GM21723 (cell line): ENCODE data around the gene ADK.

Experiments
- ATAC-seq: cut with Tn5 transposase; IDR thresholded peaks from one replicate; pipeline ENCODE4 v1.9.1; 2021; ENCODE audit warnings: mild to moderate bottlenecking, moderate library complexity; ENCODE audit not compliant: unreplicated experiment

Gene ADK

GRCh38 chr10:74691164-74691563 lies 540.1 kb downstream of the ADK start:
- no peak for ATAC-seq

- no peak for ATAC-seq
Observed at GRCh38 chr10:74704629-74705357, 553.8 kb downstream of the ADK start.

- no peak for ATAC-seq
Observed at GRCh38 chr10:74705358-74705980, 554.4 kb downstream of the ADK start.

- ATAC-seq, result no peak
Observed at GRCh38 chr10:74706966-74707365, 555.9 kb downstream of the ADK start.

GRCh38 chr10:74708246-74708645 lies 557.2 kb downstream of the ADK start:
- ATAC-seq, result no peak

DNA sequence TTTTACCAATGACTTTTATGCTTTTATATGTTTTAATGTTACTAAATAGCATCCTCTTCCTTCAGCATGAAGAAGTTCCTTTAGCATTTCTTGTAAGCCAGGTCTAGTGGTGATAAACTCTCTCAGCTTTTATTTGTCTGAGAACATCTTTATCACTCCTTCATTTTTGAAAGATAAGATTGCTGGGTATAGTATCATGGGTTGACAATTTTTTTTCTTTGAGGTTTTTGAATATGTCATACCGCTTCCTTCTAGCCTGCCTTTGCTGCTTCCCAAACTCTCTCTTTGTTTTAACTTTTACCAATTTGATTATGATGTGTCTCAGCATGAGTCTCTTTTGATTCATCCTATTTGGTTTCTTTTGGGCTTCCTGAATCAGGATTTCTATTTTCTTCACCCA lies 567.2 kb downstream of the ADK start:
- ATAC-seq, result no peak

GRCh38 chr10:74728225-74728624 lies 577.2 kb downstream of the ADK start:
- ATAC-seq, result no peak

GRCh38 chr10:74730246-74730645 lies 579.2 kb downstream of the ADK start:
- no peak for ATAC-seq

DNA sequence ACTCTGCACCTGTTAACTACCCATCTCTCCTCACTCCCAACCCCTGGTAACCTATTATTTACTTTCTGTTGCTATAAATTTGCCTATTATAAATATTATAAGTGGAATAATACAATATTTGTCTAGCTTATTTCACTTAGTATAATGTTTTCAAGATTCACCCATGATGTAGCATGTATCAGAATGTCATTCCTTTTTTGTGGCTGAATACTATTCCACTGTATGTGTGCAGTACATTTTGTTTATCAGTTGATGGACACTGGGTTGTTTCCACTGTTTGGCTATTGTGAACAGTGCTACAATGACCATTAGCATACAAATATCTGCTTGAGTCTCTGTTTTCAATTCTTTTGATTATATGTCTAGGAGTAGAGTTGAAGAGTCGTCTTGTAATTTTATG lies 582.6 kb downstream of the ADK start:
- ATAC-seq, result no peak

- ATAC-seq, result no peak
Observed at GRCh38 chr10:74736029-74736428, 585.0 kb downstream of the ADK start.

DNA sequence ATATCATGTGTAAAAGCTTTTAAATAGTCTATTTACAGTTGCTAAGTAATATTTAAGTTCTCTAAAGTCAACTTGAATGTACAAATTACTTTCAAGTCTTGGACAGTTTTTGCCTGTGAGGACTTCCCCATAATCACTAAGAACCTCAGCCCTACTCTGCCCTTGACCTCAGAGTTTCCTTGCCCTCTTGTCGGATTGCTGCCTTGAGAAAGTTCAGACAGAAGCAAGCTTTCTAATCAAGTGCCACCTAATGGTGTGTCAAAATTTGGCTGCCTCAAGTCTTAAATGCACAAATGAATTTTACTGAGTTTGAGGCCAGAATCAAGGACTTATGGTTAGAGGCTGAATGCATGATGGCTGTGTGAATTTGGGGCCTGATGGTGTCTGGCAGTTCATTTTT lies 587.0 kb downstream of the ADK start:
- no peak for ATAC-seq

DNA sequence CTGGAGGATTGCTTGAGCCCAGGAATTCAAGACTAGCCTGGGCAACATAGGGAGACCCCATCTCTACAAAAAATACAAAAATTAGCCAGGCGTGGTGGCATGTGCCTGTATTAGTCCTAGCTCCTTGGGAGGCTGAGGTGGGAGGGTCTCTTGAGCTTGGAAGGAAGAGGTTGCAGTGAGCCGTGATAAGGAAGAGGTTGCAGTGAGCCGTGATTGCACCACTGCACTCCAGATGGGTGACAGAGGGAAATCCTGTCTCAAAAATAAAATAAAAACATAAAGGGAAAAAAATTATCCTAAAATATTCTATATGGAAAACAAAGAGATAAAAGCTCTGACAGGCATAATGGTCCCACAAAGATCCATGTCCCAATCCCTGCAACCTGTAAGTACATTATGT lies 587.5 kb downstream of the ADK start:
- no peak for ATAC-seq

DNA sequence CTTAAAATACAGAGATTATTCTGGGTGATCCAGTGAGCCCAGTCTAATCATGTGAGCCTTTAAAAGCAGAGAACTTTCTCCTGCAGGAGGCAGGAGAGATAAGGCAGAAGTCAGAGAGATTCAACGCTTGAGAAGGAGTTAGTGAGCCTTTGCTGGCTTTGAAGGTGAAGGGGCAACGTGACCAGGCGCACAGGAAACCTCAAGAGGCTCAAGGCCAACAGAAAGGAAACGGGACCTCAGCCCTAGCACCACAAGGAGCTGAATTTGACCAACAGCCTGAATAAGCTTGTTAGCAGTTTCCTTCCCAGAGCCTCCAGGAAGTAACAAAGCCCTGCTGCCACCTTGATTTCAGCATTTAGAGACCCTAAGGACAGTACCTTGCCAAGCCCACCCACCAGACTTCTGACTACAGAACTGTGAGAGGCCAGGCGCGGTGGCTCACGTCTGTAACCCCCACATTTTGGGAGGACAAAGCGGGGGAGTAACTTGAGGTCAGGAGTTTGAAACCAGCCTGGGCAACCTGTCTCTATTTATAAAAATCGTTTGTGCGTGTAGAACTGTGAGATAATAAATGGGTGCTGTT lies 588.1 kb downstream of the ADK start:
- ATAC-seq, result peak; percentile 82

DNA sequence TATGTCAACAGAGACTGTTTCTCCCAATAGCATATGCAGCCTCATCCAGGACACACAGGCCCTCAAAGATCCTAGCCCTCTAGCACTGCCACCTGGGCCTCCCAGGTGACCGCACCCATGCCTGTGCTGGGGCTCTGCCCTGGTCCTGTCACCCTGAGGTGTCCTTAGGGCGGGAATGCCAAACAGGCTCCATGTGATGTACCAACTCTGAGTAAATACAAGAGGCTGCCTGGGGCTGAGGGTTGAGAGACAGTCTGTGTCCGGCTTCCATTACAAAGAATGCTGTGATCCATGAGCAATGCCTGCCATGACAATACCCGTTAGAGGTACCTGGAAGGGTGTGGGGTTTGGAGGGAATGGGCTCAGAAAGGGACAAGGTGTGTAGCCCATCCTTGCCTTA lies 592.4 kb downstream of the ADK start:
- ATAC-seq, result no peak

- ATAC-seq, result no peak
Observed at GRCh38 chr10:74745449-74745848, 594.4 kb downstream of the ADK start.

GRCh38 chr10:74746813-74747212 lies 595.8 kb downstream of the ADK start:
- ATAC-seq, result no peak

DNA sequence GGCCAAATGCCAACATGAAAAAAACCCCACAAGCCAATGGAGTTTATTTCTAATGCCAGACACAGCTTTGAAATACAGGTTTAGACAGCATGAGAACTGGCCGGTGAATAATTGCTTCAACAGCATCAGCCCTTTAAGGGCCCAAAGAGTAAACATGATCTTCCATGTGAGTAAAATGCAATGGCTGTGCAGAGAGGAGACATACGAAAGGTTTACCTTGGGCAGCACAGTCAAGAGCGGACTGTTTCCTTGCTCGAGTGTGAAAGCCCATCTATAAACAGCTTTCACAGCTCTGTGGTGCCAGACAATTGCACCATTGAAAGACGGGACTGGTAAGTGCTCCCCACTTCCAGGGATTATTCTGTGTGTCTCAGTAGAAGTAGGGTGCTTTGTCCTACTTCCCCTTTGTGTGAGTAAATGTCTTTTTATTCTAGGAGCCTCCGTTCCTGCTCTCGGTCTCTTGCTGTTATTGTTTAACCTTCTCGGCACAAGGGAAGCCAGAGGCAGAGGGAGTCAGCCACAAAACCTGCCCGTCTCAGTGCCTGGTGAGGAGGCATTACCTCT lies 597.5 kb downstream of the ADK start:
- ATAC-seq, result no peak

DNA sequence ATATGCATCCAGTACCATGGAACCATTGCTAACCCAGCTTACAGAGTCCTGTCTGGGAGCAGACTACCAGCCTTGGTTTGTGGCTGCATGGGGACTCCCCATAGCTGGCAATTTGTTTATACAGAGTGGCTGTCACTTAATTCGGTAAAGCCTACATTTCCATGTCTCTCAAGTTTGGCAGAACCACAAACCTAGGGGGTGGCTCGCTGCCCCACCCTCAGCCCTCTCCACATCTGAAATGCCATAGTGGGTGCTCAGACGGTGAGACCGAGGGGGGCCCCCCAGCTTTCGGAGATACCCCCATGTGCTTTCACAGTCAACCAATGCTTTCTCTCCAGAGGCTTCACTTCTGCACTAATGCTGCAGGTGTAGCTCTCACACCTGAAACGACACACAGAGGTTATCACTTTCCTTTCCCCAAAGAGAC lies 599.8 kb downstream of the ADK start:
- peak; percentile 70 for ATAC-seq

GRCh38 chr10:74752371-74753040 lies 601.5 kb downstream of the ADK start:
- no peak for ATAC-seq

GRCh38 chr10:74753442-74754211 lies 602.6 kb downstream of the ADK start:
- ATAC-seq, result no peak

GRCh38 chr10:74754381-74754821 lies 603.4 kb downstream of the ADK start:
- ATAC-seq, result no peak
